NT2/D1 (cell line): ENCODE measurements around the gene GPR162.

Experiments used
- SUZ12 ChIP-seq: IDR thresholded peaks from 2 replicates; pipeline ENCODE4 v1.6.1; 2011; ENCODE audit not compliant: insufficient read length, insufficient read depth; ENCODE audit errors: extremely low read depth
- YY1 ChIP-seq: IDR thresholded peaks from 2 replicates; pipeline ENCODE4 v1.6.1; 2011; ENCODE audit not compliant: insufficient read length, insufficient read depth
- ZNF274 ChIP-seq: IDR thresholded peaks from 2 replicates; pipeline ENCODE4 v1.6.1; 2011; ENCODE audit warnings: mild to moderate bottlenecking, low read depth, low read length

DNA sequence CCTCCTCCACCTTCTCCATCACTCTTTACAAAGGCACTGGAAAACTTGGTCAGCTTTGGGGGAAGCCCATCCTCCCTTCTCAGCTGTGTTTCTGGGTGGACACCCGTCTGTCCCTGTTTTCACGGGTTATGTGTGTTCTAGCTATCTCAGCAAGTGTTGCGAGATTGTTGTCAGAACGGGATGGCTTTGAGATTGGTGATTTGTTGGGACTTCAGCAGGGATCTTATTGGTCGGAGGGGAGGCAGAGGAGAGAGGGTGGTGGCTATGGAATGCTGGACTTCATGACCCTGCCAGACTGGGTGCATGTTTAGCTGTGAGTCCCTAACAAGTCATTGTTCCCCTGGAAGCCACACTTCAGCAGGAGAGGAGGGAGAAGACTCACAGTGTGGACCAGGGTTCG lies 32.4 kb downstream of the GPR162 start:
- no peak for TF ChIP-seq ZNF274
- no peak for TF ChIP-seq SUZ12
- TF ChIP-seq YY1: no peak
